Measurements from ENCODE around the gene LAMC1. TPM values are rescaled to one million over a fixed set of nuclear protein-coding genes. Genes with fewer than 3 reads are reported as not detected.

The LAMC1 gene
- total RNA-seq, 1 experiment from 2014 or later, result 113 TPM

DNA sequence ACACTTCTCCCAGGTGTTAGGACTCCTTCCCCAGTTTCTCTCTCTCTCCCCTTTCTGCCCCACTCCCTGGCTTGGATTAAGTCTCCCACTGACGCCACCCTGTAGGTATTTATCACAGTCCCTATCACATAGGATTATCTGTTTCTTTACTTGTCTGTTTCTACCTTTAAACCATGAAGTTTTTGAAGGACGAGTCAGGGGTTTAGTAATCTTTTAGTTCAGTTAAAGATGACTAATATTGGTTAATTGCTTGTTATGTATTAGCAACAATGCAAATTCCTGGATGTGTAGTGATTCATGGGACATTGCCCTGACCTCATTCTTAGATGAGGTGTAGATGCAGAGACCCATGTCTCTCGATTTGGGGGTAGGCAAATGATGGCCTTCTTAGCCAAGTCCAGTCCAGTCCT is 6.4 kb downstream of the LAMC1 start:
- Histone ChIP-seq H3K27me3 (ENCODE audit: control insufficient read depth, insufficient read depth, low read length) (no peaks in the 10 kb centered on the region), H3K36me3 (ENCODE audit: control insufficient read depth, insufficient read depth, low read length) (0 out of 2 replicates have a peak, but pooled peaks cover 3% of the 10 kb centered on the region), H3K27ac (ENCODE audit: low read length) (no peak overlapping the region), H3K4me1 (ENCODE audit: control insufficient read depth, insufficient read depth, low read length) (peaks cover 46% of the 10 kb centered on the region), H3K9me3 (ENCODE audit: control insufficient read depth, insufficient read depth, low read depth, low read length) (no peaks in the 10 kb centered on the region), H3K4me3 (ENCODE audit: low read depth in 2 of 2, low read length in 2 of 2) (no peak overlapping the region)
- no TSS peak for BruUV-seq (replicated peaks)
- TF ChIP-seq, protein P1, sequence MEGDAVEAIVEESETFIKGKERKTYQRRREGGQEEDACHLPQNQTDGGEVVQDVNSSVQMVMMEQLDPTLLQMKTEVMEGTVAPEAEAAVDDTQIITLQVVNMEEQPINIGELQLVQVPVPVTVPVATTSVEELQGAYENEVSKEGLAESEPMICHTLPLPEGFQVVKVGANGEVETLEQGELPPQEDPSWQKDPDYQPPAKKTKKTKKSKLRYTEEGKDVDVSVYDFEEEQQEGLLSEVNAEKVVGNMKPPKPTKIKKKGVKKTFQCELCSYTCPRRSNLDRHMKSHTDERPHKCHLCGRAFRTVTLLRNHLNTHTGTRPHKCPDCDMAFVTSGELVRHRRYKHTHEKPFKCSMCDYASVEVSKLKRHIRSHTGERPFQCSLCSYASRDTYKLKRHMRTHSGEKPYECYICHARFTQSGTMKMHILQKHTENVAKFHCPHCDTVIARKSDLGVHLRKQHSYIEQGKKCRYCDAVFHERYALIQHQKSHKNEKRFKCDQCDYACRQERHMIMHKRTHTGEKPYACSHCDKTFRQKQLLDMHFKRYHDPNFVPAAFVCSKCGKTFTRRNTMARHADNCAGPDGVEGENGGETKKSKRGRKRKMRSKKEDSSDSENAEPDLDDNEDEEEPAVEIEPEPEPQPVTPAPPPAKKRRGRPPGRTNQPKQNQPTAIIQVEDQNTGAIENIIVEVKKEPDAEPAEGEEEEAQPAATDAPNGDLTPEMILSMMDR (IDR thresholded peaks at IDR 0.05), result no peak
- TF ChIP-seq SIN3A (IDR thresholded peaks at IDR 0.05; ENCODE audit: borderline replicate concordance, insufficient read depth, low read depth, low read length) (no peak), POLR2AphosphoS5 (IDR thresholded peaks at IDR 0.05; ENCODE audit: low read depth, low read length) (no peak), TCF7L2 (IDR thresholded peaks at IDR 0.05; ENCODE audit: low read depth, low read length) (no peak)
- TF ChIP-seq, protein P2, sequence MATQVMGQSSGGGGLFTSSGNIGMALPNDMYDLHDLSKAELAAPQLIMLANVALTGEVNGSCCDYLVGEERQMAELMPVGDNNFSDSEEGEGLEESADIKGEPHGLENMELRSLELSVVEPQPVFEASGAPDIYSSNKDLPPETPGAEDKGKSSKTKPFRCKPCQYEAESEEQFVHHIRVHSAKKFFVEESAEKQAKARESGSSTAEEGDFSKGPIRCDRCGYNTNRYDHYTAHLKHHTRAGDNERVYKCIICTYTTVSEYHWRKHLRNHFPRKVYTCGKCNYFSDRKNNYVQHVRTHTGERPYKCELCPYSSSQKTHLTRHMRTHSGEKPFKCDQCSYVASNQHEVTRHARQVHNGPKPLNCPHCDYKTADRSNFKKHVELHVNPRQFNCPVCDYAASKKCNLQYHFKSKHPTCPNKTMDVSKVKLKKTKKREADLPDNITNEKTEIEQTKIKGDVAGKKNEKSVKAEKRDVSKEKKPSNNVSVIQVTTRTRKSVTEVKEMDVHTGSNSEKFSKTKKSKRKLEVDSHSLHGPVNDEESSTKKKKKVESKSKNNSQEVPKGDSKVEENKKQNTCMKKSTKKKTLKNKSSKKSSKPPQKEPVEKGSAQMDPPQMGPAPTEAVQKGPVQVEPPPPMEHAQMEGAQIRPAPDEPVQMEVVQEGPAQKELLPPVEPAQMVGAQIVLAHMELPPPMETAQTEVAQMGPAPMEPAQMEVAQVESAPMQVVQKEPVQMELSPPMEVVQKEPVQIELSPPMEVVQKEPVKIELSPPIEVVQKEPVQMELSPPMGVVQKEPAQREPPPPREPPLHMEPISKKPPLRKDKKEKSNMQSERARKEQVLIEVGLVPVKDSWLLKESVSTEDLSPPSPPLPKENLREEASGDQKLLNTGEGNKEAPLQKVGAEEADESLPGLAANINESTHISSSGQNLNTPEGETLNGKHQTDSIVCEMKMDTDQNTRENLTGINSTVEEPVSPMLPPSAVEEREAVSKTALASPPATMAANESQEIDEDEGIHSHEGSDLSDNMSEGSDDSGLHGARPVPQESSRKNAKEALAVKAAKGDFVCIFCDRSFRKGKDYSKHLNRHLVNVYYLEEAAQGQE (IDR thresholded peaks at IDR 0.05; ENCODE audit: insufficient read depth in 1 of 2, low read depth in 2 of 2, low read length in 1 of 2), result no peak
- POLR2A ChIA-PET, result no interaction called here
- intact Hi-C loops (cut with micrococcal nuclease; ENCODE audit: unreplicated experiment) (no loop called here), in situ Hi-C loops (cut with HindIII; ENCODE audit: low pct_unique_long_range_greater_than_20kb, low sequenced_read_pairs) (no loop called here)
- DNase-seq (ENCODE audit: low read depth, low spot score) (no peak), ATAC-seq (peak; percentile 47; the same call in 1 of the 2 replicates)
- CTCF ChIA-PET, result no interaction called here

DNA sequence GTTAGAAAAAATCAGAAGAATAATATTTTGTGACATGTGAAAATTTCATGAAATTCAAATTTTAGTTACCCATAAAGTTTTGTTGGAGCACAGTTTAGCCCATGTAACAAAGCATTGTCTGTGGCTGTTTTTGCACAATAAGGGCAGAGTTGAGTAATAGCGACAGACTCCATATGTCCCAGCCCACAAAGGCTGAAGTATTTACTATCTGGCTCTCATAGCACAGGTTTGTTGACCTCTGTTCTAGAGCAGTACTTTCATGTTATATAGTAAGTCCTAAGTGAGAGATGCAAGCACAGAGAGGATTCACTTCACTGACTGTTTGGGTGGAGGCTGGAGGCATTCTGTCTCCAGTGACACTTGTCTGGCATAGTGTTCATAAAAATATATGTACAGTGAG is 6.8 kb downstream of the LAMC1 start:
- BruUV-seq (replicated peaks), result no TSS peak
- TF ChIP-seq TCF7L2 (IDR thresholded peaks at IDR 0.05; ENCODE audit: low read depth, low read length), result no peak
- TF ChIP-seq, protein P2 (IDR thresholded peaks at IDR 0.05; ENCODE audit: insufficient read depth in 1 of 2, low read depth in 2 of 2, low read length in 1 of 2), result no peak
- TF ChIP-seq POLR2AphosphoS5 (IDR thresholded peaks at IDR 0.05; ENCODE audit: low read depth, low read length), result no peak
- TF ChIP-seq, protein P1 (IDR thresholded peaks at IDR 0.05), result no peak
- TF ChIP-seq SIN3A (IDR thresholded peaks at IDR 0.05; ENCODE audit: borderline replicate concordance, insufficient read depth, low read depth, low read length), result no peak
- ChIA-PET POLR2A (no interaction called here), CTCF (no interaction called here)
- no peak overlapping the region for H3K4me3 ChIP-seq (ENCODE audit: low read depth in 2 of 2, low read length in 2 of 2)
- no peaks in the 10 kb centered on the region for H3K27me3 ChIP-seq (ENCODE audit: control insufficient read depth, insufficient read depth, low read length)
- H3K27ac ChIP-seq (ENCODE audit: low read length), result no peak overlapping the region; the same call in 1 of the 2 replicates
- H3K9me3 ChIP-seq (ENCODE audit: control insufficient read depth, insufficient read depth, low read depth, low read length), result no peaks in the 10 kb centered on the region
- peaks cover 41% of the 10 kb centered on the region for H3K4me1 ChIP-seq (ENCODE audit: control insufficient read depth, insufficient read depth, low read length)
- DNase-seq (ENCODE audit: low read depth, low spot score) (no peak), ATAC-seq (0 out of 2 replicates have a peak, but pooled peaks have one; percentile 47)
- intact Hi-C loops (cut with micrococcal nuclease; ENCODE audit: unreplicated experiment) (no loop called here), in situ Hi-C loops (cut with HindIII; ENCODE audit: low pct_unique_long_range_greater_than_20kb, low sequenced_read_pairs) (no loop called here)
- 0 out of 2 replicates have a peak, but pooled peaks cover 3% of the 10 kb centered on the region for H3K36me3 ChIP-seq (ENCODE audit: control insufficient read depth, insufficient read depth, low read length)

Measured in Panc1 (cell line).